H1 (cell line): ENCODE data around the gene RPL36AL. TPM values are rescaled to one million over a fixed set of nuclear protein-coding genes. Genes with fewer than 3 reads are reported as not detected.

Source experiments
- CTCF ChIA-PET: fragments of 300-600 bp; sonication (Branson Sonifier 250); formaldehyde crosslinking; loops from one replicate; lab custom pipeline; 2021; ENCODE audit not compliant: partially characterized antibody; lab: Charles Lee
- POLR2A ChIA-PET: fragments of 300-600 bp; sonication (Branson Sonifier 250); formaldehyde crosslinking; loops from one replicate; lab custom pipeline; 2021; ENCODE audit warnings: inconsistent platforms; ENCODE audit not compliant: partially characterized antibody; lab: Charles Lee
- DNase-seq, 2 experiments: peaks; one replicate each; pipeline versions ENCODE4 v3.0.0 to v3.0.0-alpha.2; 2010 to 2022; ENCODE audit warnings: low spot score in 2 of 2, low read depth in 1 of 2, mixed read lengths in 1 of 2
- FAIRE-seq: peaks from 2 replicates; lab custom pipeline; 2011; peaks lifted over from hg19 to GRCh38; lab: Jason Lieb, UNC
- H2AFZ ChIP-seq: 2 replicates; pipeline ENCODE4 v1.8.1; 2012; ENCODE audit warnings: low read length, inconsistent platforms
- H2AK5ac ChIP-seq: 2 replicates; pipeline ENCODE4 v1.6.1; 2013; ENCODE audit warnings: low read depth, low read length
- H2BK120ac ChIP-seq: replicated peaks from 2 replicates; pipeline ENCODE3; 2013; ENCODE audit warnings: low read depth, low read length, inconsistent platforms
- H2BK12ac ChIP-seq: 2 replicates; pipeline ENCODE4 v1.6.1; 2013; ENCODE audit warnings: low read depth, low read length
- H2BK15ac ChIP-seq: 2 replicates; pipeline ENCODE4 v1.6.1; 2013; ENCODE audit warnings: low read length
- H2BK20ac ChIP-seq: 2 replicates; pipeline ENCODE4 v1.6.1; 2013; ENCODE audit warnings: low read length
- H2BK5ac ChIP-seq: 2 replicates; pipeline ENCODE4 v1.6.1; 2013; ENCODE audit warnings: low read depth, low read length
- H3K14ac ChIP-seq: 2 replicates; pipeline ENCODE4 v1.6.1; 2013; ENCODE audit warnings: inconsistent platforms; ENCODE audit not compliant: insufficient read length
- H3K18ac ChIP-seq: 2 replicates; pipeline ENCODE4 v1.6.1; 2013; ENCODE audit warnings: low read length; ENCODE audit errors: extremely low read depth
- H3K23ac ChIP-seq: 2 replicates; pipeline ENCODE4 v1.6.1; 2013; ENCODE audit warnings: inconsistent platforms; ENCODE audit not compliant: insufficient read length
- H3K23me2 ChIP-seq: 2 replicates; pipeline ENCODE4 v1.6.1; 2013; ENCODE audit warnings: low read depth, low read length
- H3K27ac ChIP-seq: 2 replicates; pipeline ENCODE4 v1.6.1; 2011; ENCODE audit warnings: low read depth, low read length, inconsistent platforms
- H3K27me3 ChIP-seq, 4 experiments: replicated peaks in 1 of 4; 1 replicate in 1 of 4; 2 replicates in 3 of 4; pipeline versions ENCODE4 v1.6.1 to v1.8.1; 2011 to 2013; ENCODE audit warnings: low read length in 3 of 4, mild to moderate bottlenecking in 3 of 4, inconsistent platforms in 2 of 4, mixed read lengths in 2 of 4, moderate library complexity in 1 of 4; ENCODE audit not compliant: control insufficient read depth in 3 of 4, insufficient read depth in 3 of 4; ENCODE audit errors: extremely low read depth in 1 of 4
- H3K36me3 ChIP-seq, 4 experiments: 2 replicates each; pipeline versions ENCODE4 v1.6.1 to v1.8.1; 2011 to 2013; ENCODE audit warnings: mild to moderate bottlenecking in 4 of 4, low read length in 3 of 4, moderate library complexity in 2 of 4, control low read depth in 1 of 4, inconsistent platforms in 1 of 4; ENCODE audit not compliant: insufficient read depth in 4 of 4, control insufficient read depth in 2 of 4
- H3K4ac ChIP-seq: replicated peaks from 2 replicates; pipeline ENCODE3; 2013; ENCODE audit warnings: low read length, low read depth, mixed read lengths, inconsistent platforms; ENCODE audit not compliant: insufficient read length
- H3K4me1 ChIP-seq, 4 experiments: replicated peaks in 1 of 4; 1 replicate in 1 of 4; 2 replicates in 3 of 4; pipeline versions ENCODE4 v1.6.1 to v1.8.1; 2011 to 2013; ENCODE audit warnings: low read length in 3 of 4, inconsistent platforms in 2 of 4, mixed read lengths in 1 of 4; ENCODE audit not compliant: insufficient read depth in 4 of 4, control insufficient read depth in 3 of 4
- H3K4me2 ChIP-seq, 2 experiments: 2 replicates each; pipeline versions ENCODE4 v1.6.1 to v1.8.1; 2011 to 2013; ENCODE audit warnings: low read depth in 2 of 2, low read length in 2 of 2, control low read depth in 1 of 2, inconsistent platforms in 1 of 2, mild to moderate bottlenecking in 1 of 2; ENCODE audit not compliant: insufficient read depth in 1 of 2
- H3K4me3 ChIP-seq, 4 experiments: fragments of 200-600, 300-600 bp in 1 of 4; sonication (generic), shearing (Covaris generic), sonication (Bioruptor Twin) in 1 of 4; 2 replicates each; pipeline versions ENCODE4 v1.5.1 to v1.8.1; 2011 to 2016; ENCODE audit warnings: low read length in 4 of 4, low read depth in 3 of 4, control low read depth in 2 of 4, inconsistent platforms in 2 of 4, mild to moderate bottlenecking in 2 of 4, mixed read lengths in 1 of 4, moderate library complexity in 1 of 4; ENCODE audit not compliant: insufficient read depth in 2 of 4; ENCODE audit errors: extremely low read depth in 1 of 4
- H3K56ac ChIP-seq: replicated peaks from 2 replicates; pipeline ENCODE3; 2013; ENCODE audit warnings: low read depth, mild to moderate bottlenecking, mixed read lengths, low read length, inconsistent platforms; ENCODE audit not compliant: insufficient read length
- H3K79me1 ChIP-seq: 2 replicates; pipeline ENCODE4 v1.6.1; 2013; ENCODE audit warnings: low read depth, low read length, control low read depth
- H3K79me2 ChIP-seq, 2 experiments: 2 replicates each; pipeline versions ENCODE4 v1.6.1 to v1.8.1; 2012 to 2013; ENCODE audit warnings: low read length in 2 of 2, mild to moderate bottlenecking in 2 of 2, inconsistent platforms in 1 of 2; ENCODE audit not compliant: insufficient read depth in 2 of 2, control insufficient read depth in 1 of 2
- H3K9ac ChIP-seq, 4 experiments: replicated peaks in 1 of 4; 1 replicate in 1 of 4; 2 replicates in 3 of 4; pipeline versions ENCODE4 v1.6.1 to v1.8.1; 2011 to 2013; ENCODE audit warnings: low read depth in 3 of 4, low read length in 3 of 4, control low read depth in 2 of 4, mild to moderate bottlenecking in 2 of 4, moderate library complexity in 2 of 4, inconsistent platforms in 1 of 4; ENCODE audit errors: extremely low read depth in 1 of 4
- H3K9me3 ChIP-seq, 2 experiments: 2 replicates each; pipeline versions ENCODE4 v1.6.1 to v1.8.1; 2012 to 2013; ENCODE audit warnings: mild to moderate bottlenecking in 2 of 2, moderate library complexity in 2 of 2, control low read depth in 1 of 2, inconsistent platforms in 1 of 2, low read depth in 1 of 2, low read length in 1 of 2, mixed read lengths in 1 of 2; ENCODE audit not compliant: insufficient read depth in 2 of 2
- H4K20me1 ChIP-seq, 2 experiments: replicated peaks in 1 of 2; 2 replicates each; pipeline versions ENCODE3 to v1.8.1; 2011 to 2013; ENCODE audit warnings: inconsistent platforms in 2 of 2, low read length in 2 of 2, mild to moderate bottlenecking in 1 of 2; ENCODE audit not compliant: insufficient read depth in 2 of 2, control insufficient read depth in 1 of 2
- H4K5ac ChIP-seq: 2 replicates; pipeline ENCODE4 v1.6.1; 2013; ENCODE audit warnings: low read length, low read depth, mixed read lengths, inconsistent platforms; ENCODE audit not compliant: insufficient read length
- H4K8ac ChIP-seq: 2 replicates; pipeline ENCODE4 v1.8.0; 2013; ENCODE audit warnings: mild to moderate bottlenecking, moderate library complexity, low read length, inconsistent platforms; ENCODE audit not compliant: insufficient read depth; ENCODE audit errors: extremely low read depth
- H4K91ac ChIP-seq: replicated peaks from 2 replicates; pipeline ENCODE3; 2013; ENCODE audit warnings: low read length, mixed read lengths, inconsistent platforms; ENCODE audit not compliant: insufficient read length
- ATF3 ChIP-seq: IDR thresholded peaks from 2 replicates; pipeline ENCODE4 v1.6.1; 2011; ENCODE audit warnings: low read depth, mild to moderate bottlenecking, low read length; ENCODE audit not compliant: insufficient read depth
- CBX5 ChIP-seq: fragments of 300-800, 300-1000 bp; sonication (generic); IDR thresholded peaks from 2 replicates; pipeline ENCODE4 v1.7.1; 2016; ENCODE audit warnings: antibody characterized with exemption, low read length, low read depth
- CBX8 ChIP-seq: fragments of 300-800, 300-1000 bp; sonication (generic); IDR thresholded peaks from 2 replicates; pipeline ENCODE4 v1.7.1; 2016; ENCODE audit warnings: low read depth, low read length, borderline replicate concordance
- CEBPB ChIP-seq: IDR thresholded peaks from 2 replicates; pipeline ENCODE4 v1.6.1; 2012; ENCODE audit warnings: low read depth, low read length
- EP300 ChIP-seq, 2 experiments: IDR thresholded peaks; 1 replicate in 1 of 2; 2 replicates in 1 of 2; pipeline ENCODE4 v1.6.1; 2011 to 2012; ENCODE audit warnings: low read depth in 2 of 2, low read length in 2 of 2, mild to moderate bottlenecking in 2 of 2, borderline replicate concordance in 1 of 2, inconsistent platforms in 1 of 2, moderate library complexity in 1 of 2
- POLR2A ChIP-seq, 2 experiments: IDR thresholded peaks; 1 replicate in 1 of 2; 2 replicates in 1 of 2; pipeline ENCODE4 v1.6.1; 2011; ENCODE audit warnings: low read depth in 2 of 2, low read length in 2 of 2, mild to moderate bottlenecking in 2 of 2; ENCODE audit errors: control extremely low read depth in 1 of 2
- POU5F1 ChIP-seq: IDR thresholded peaks from 2 replicates; pipeline ENCODE4 v1.6.1; 2011; ENCODE audit warnings: low read depth, mild to moderate bottlenecking, low read length, moderate library complexity
- SRF ChIP-seq: IDR thresholded peaks from 2 replicates; pipeline ENCODE4 v1.6.1; 2011; ENCODE audit warnings: mild to moderate bottlenecking, low read depth, low read length, moderate library complexity
- WGBS, 2 experiments: shearing (Covaris generic) in 1 of 2; methylation state at CpG; one replicate each; pipeline versions ENCODE4 v1.1.6 to v1.1.7; 2013 to 2015; ENCODE audit warnings: low lambda C conversion rate in 2 of 2, mixed read lengths in 2 of 2, inconsistent platforms in 1 of 2, low coverage in 1 of 2, missing lambda C conversion rate in 1 of 2; ENCODE audit not compliant: insufficient replicate concordance in 2 of 2, insufficient coverage in 1 of 2, insufficient read length in 1 of 2; ENCODE audit errors: extremely low coverage in 1 of 2, missing lambda C conversion rate in 1 of 2; 5-methylcytosine and 5-hydroxymethylcytosine counted together
- polyA plus RNA-seq, 7 experiments: library from polyadenylated mRNA; depleted of rRNA in 3 of 7; stranded (reverse) in 5 of 7; unstranded in 2 of 7; fragments of >200 nt in 5 of 7; fragments of 200-250 nt in 2 of 7; gene quantifications; 1 replicate in 5 of 7; 2 replicates in 1 of 7; 4 replicates in 1 of 7; pipeline versions ENCODE4 v1.2.1 to v1.2.3, GENCODE V29; 2011 to 2013; ENCODE audit warnings: missing spikeins in 2 of 7, mixed read lengths in 2 of 7
- total RNA-seq: library from RNA; stranded (reverse); fragmentation: NEBNext Ultra II Directional; extraction: Animal tissue kit (Norgen Biotek cat#: 25700); gene quantifications from 2 replicates; pipeline ENCODE4 v1.2.1, GENCODE V29; 2021

The RPL36AL gene
- total and polyA plus RNA-seq, 2 of the 8 experiments (the other 6 are each of a cell fraction or from before 2014, with no cell fraction given): 138 to 230 TPM

DNA sequence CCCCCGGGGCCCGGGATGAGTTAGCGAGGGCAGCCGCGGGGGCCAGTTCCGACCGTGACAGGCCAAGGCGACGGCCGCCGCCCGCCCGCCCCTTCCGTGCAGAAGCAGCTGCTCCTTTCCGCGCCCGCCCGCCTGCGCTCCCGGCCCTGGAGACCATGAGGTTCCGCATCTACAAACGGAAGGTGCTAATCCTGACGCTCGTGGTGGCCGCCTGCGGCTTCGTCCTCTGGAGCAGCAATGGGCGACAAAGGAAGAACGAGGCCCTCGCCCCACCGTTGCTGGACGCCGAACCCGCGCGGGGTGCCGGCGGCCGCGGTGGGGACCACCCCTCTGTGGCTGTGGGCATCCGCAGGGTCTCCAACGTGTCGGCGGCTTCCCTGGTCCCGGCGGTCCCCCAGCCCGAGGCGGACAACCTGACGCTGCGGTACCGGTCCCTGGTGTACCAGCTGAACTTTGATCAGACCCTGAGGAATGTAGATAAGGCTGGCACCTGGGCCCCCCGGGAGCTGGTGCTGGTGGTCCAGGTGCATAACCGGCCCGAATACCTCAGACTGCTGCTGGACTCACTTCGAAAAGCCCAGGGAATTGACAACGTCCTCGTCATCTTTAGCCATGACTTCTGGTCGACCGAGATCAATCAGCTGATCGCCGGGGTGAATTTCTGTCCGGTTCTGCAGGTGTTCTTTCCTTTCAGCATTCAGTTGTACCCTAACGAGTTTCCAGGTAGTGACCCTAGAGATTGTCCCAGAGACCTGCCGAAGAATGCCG, 872 bp upstream of the RPL36AL start:
- Histone ChIP-seq H2BK12ac (no peak overlapping the region), H3K4me3 (peak overlapping the region; percentile 80 to 99 (median 94)), H4K20me1 (peaks cover 5 to 6% of the 10 kb centered on the region in 2 experiments), H2BK20ac (no peak overlapping the region), H4K8ac (peak overlapping the region; percentile 9; the same call in 1 of the 2 replicates), H3K18ac (0 out of 2 replicates have a peak overlapping the region, but pooled peaks have one; percentile 79), H2BK120ac (no peak overlapping the region), H2AFZ (no peak overlapping the region), H3K56ac (no peak overlapping the region), H2BK15ac (no peak overlapping the region), H2BK5ac (no peak overlapping the region), H3K23me2 (peaks cover 10% of the 10 kb centered on the region), H3K27me3 (no peaks in the 10 kb centered on the region), H3K14ac (no peak overlapping the region), H3K4me2 (peak overlapping the region; percentile 76 to 91), H3K9ac (peak overlapping the region in 3 of 4 experiments; percentile 44 to 94 (median 77); a peak in 5 of 7 replicates), H2AK5ac (no peak overlapping the region), H3K4me1 (peaks cover 1 to 9% (median 3%) of the 10 kb centered on the region in 4 experiments; a peak in 3 of 7 replicates), H4K91ac (no peak overlapping the region), H3K27ac (no peak overlapping the region), H3K4ac (peak overlapping the region; percentile 54), H3K9me3 (no peaks in the 10 kb centered on the region), H3K79me2 (peaks cover 5 to 48% of the 10 kb centered on the region in 2 experiments; a peak in 3 of 4 replicates), H3K79me1 (no peaks in the 10 kb centered on the region), H4K5ac (no peak overlapping the region), H3K23ac (no peak overlapping the region), H3K36me3 (peaks cover 4 to 40% (median 12%) of the 10 kb centered on the region in 4 experiments; a peak in 7 of 8 replicates)
- 7% methylated on average over 42 of the region's 65 CpGs; no CpG with 5 or more reads in 1 of the 2 experiments for WGBS, 2 experiments
- ChIA-PET POLR2A (interaction anchor here (0.9 to 3.9 kb wide), 22 partner anchors 8 to 241 kb away, joined by 3 to 53 read pairs (median 8); partner anchors contain the start of genes DNAAF2, KLHDC2, LRR1 and POLE2), CTCF (interaction anchor here (0.9 to 2.4 kb wide), 3 partner anchors 13 to 159 kb away, joined by 3 to 15 read pairs (median 4); partner anchors contain the start of gene DNAAF2)
- DNase-seq: no peak
- no peak for FAIRE-seq
- TF ChIP-seq POU5F1: no peak
- no peak for TF ChIP-seq CEBPB
- TF ChIP-seq POLR2A (IDR thresholded peaks at IDR 0.05; ENCODE audit: control extremely low read depth in 1 of 2, low read depth in 2 of 2, low read length in 2 of 2): no peak
- no peak for TF ChIP-seq SRF
- no peak for TF ChIP-seq CBX5
- TF ChIP-seq EP300 (IDR thresholded peaks at IDR 0.05; ENCODE audit: borderline replicate concordance in 1 of 2, low read depth in 2 of 2, low read length in 2 of 2): no peak
- no peak for TF ChIP-seq CBX8
- no peak for TF ChIP-seq ATF3
